ENCODE data around the gene UQCRHL. TPM values are rescaled to one million over a fixed set of nuclear protein-coding genes. Genes with fewer than 3 reads are reported as not detected.

Gene UQCRHL
- total and polyA plus RNA-seq, 2 of the 8 experiments (the other 6 are each of a cell fraction or from before 2014, with no cell fraction given): 3.7 to 3.9 TPM

DNA sequence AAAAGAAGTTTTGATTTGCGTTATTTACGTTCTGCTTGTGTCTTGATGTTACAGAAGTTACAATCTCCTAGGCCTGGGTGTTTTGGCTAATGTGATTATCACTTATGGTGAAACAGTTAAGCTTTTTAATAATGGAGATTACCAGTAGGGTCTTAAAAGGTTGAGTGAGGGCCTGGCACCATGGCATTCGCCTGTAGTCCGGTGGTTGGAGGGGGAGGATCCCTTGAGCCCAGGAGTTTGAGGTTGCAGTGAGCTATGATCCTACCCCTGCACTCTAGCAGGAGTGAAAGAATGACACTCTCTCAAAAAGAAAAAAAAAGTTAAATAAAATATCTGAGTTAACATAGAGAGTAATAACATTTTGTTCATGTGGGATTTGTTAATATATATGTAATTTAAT, 31.3 kb upstream of the UQCRHL start:
- 94% methylated on average over 4 of the region's 4 CpGs; no CpG with 5 or more reads in 1 of the 2 experiments for WGBS, 2 experiments (ENCODE audit: extremely low coverage in 1 of 2, insufficient coverage in 1 of 2, insufficient read length in 1 of 2, insufficient replicate concordance in 2 of 2, low coverage in 1 of 2, low lambda C conversion rate in 2 of 2, missing lambda C conversion rate in 1 of 2)
- Histone ChIP-seq H4K20me1 (replicated peaks in 1 of 2; ENCODE audit: control insufficient read depth in 1 of 2, insufficient read depth in 2 of 2, low read length in 2 of 2) (no peaks in the 10 kb centered on the region), H2AFZ (ENCODE audit: low read length) (no peak overlapping the region), H2AK5ac (ENCODE audit: low read depth, low read length) (no peak overlapping the region), H3K9me3 (ENCODE audit: insufficient read depth in 2 of 2, low read depth in 1 of 2, low read length in 1 of 2) (no peaks in the 10 kb centered on the region), H4K91ac (replicated peaks; ENCODE audit: insufficient read length, low read length) (no peak overlapping the region), H3K4me3 (ENCODE audit: extremely low read depth in 1 of 4, insufficient read depth in 2 of 4, low read depth in 3 of 4, low read length in 4 of 4) (no peak overlapping the region), H3K56ac (replicated peaks; ENCODE audit: insufficient read length, low read depth, low read length) (no peak overlapping the region), H3K9ac (replicated peaks in 1 of 4; ENCODE audit: extremely low read depth in 1 of 4, low read depth in 3 of 4, low read length in 3 of 4) (no peak overlapping the region), H2BK12ac (ENCODE audit: low read depth, low read length) (no peak overlapping the region), H3K14ac (ENCODE audit: insufficient read length) (no peak overlapping the region), H2BK120ac (replicated peaks; ENCODE audit: low read depth, low read length) (no peak overlapping the region), H3K4me2 (ENCODE audit: insufficient read depth in 1 of 2, low read depth in 2 of 2, low read length in 2 of 2) (no peak overlapping the region), H3K36me3 (ENCODE audit: control insufficient read depth in 2 of 4, insufficient read depth in 4 of 4, low read length in 3 of 4) (no peaks in the 10 kb centered on the region), H3K27ac (ENCODE audit: low read depth, low read length) (no peak overlapping the region), H3K23ac (ENCODE audit: insufficient read length) (no peak overlapping the region), H3K4me1 (replicated peaks in 1 of 4; ENCODE audit: control insufficient read depth in 3 of 4, insufficient read depth in 4 of 4, low read length in 3 of 4) (peaks cover 0 to 3% (median under 1%) of the 10 kb centered on the region in 4 experiments; a peak in 3 of 7 replicates), H3K4ac (replicated peaks; ENCODE audit: insufficient read length, low read depth, low read length) (no peak overlapping the region), H2BK20ac (ENCODE audit: low read length) (no peak overlapping the region), H2BK15ac (ENCODE audit: low read length) (no peak overlapping the region), H3K79me1 (ENCODE audit: low read depth, low read length) (no peaks in the 10 kb centered on the region), H3K23me2 (ENCODE audit: low read depth, low read length) (peaks cover 10% of the 10 kb centered on the region), H3K79me2 (ENCODE audit: control insufficient read depth in 1 of 2, insufficient read depth in 2 of 2, low read length in 2 of 2) (no peaks in the 10 kb centered on the region), H4K8ac (ENCODE audit: extremely low read depth, insufficient read depth, low read length) (no peak overlapping the region), H4K5ac (ENCODE audit: insufficient read length, low read depth, low read length) (no peak overlapping the region), H3K18ac (ENCODE audit: extremely low read depth, low read length) (no peak overlapping the region), H3K27me3 (replicated peaks in 1 of 4; ENCODE audit: control insufficient read depth in 3 of 4, extremely low read depth in 1 of 4, insufficient read depth in 3 of 4, low read length in 3 of 4) (no peaks in the 10 kb centered on the region), H2BK5ac (ENCODE audit: low read depth, low read length) (no peak overlapping the region)
- FAIRE-seq (no peak), DNase-seq (ENCODE audit: low read depth in 1 of 2, low spot score in 2 of 2) (no peak)
- ChIA-PET CTCF (ENCODE audit: partially characterized antibody) (interaction anchor here (0.6 to 2.2 kb wide), 10 partner anchors 9 to 167 kb away, joined by 3 to 6 read pairs (median 4); partner anchors contain the start of gene SPEN), POLR2A (ENCODE audit: partially characterized antibody) (interaction anchor here (1.0 to 5.2 kb wide), 2 partner anchors 10 to 15 kb away, joined by 4 to 87 read pairs; partner anchors contain the start of gene SPEN)
- no peak for TF ChIP-seq HDAC2 (IDR thresholded peaks at IDR 0.05; ENCODE audit: borderline replicate concordance in 1 of 2, low read depth in 2 of 2, low read length in 2 of 2)
- TF ChIP-seq SAP30 (IDR thresholded peaks at IDR 0.05; ENCODE audit: insufficient read depth, insufficient replicate concordance, low read length): no peak
- TF ChIP-seq, protein P1, sequence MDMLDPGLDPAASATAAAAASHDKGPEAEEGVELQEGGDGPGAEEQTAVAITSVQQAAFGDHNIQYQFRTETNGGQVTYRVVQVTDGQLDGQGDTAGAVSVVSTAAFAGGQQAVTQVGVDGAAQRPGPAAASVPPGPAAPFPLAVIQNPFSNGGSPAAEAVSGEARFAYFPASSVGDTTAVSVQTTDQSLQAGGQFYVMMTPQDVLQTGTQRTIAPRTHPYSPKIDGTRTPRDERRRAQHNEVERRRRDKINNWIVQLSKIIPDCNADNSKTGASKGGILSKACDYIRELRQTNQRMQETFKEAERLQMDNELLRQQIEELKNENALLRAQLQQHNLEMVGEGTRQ (IDR thresholded peaks at IDR 0.05; ENCODE audit: low read length): no peak
- no peak for TF ChIP-seq RFX5 (IDR thresholded peaks at IDR 0.05; ENCODE audit: borderline replicate concordance, low read depth, low read length)
- no peak for TF ChIP-seq SP4 (IDR thresholded peaks at IDR 0.05; ENCODE audit: low read length)
- no peak for TF ChIP-seq SP1 (IDR thresholded peaks at IDR 0.05; ENCODE audit: low read depth, low read length)
- TF ChIP-seq CTBP2 (IDR thresholded peaks at IDR 0.05; ENCODE audit: borderline replicate concordance, insufficient read depth, insufficient read length, low read length): no peak
- TF ChIP-seq YY1 (IDR thresholded peaks at IDR 0.05; ENCODE audit: low read depth, low read length): no peak
- TF ChIP-seq POU5F1 (IDR thresholded peaks at IDR 0.05; ENCODE audit: low read depth, low read length): no peak
- no peak for TF ChIP-seq TAF1 (IDR thresholded peaks at IDR 0.05; ENCODE audit: low read depth, low read length)
- no peak for TF ChIP-seq JUN (IDR thresholded peaks at IDR 0.05; ENCODE audit: low read depth, low read length)
- no peak for TF ChIP-seq HDAC6 (IDR thresholded peaks at IDR 0.05; ENCODE audit: low read depth, low read length)

All from H1 (cell line).